Measurements from ENCODE around the gene ABCD1.
"Not testable (repeated sequence)": the region's sequence is repeated elsewhere in the genome, so short reads cannot be mapped to it uniquely, and the experiment has no call there.

ABCD1 gene

DNA sequence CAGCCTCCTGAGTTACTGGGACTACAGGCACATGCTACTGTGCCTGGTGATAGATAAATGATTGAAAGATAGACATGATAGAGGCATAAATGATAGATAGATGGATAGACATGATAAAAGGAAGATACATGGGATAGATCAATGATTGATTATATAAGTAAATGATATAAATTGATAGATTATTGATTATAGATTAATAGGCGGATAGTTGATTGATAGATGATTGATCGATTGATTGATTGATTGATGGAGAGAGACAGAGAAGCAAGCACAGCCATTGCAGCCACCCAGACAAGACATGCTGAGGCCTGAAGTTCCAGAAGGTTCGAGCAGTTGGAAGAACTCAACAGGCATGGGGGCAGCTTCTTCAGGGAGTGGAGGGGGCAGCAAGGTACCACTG lies 21.7 kb downstream of the ABCD1 start:
- no peak for DNase-seq (ENCODE audit: low read depth)
- H3K4me3 ChIP-seq (ENCODE audit: low read depth, low read length) = no peak overlapping the region

DNA sequence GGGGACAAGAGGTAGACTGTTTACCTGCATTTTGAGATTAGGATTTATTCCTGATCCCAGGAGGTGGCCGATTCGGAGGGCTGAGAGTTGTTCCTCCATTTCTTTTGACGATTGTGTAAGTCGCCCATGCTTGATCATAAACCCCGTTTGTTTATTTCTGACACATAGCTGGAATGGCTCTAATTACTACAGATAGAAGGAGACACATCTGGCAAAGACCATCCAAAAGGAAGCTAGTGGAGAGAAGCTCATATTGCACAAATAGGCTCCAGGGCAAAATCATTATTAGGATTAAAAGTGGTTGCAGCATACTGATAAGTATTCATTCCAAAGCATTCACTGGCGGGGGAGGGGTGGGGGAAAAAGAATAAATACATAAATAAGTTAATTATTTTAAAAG lies 22.3 kb downstream of the ABCD1 start:
- H3K4me3 ChIP-seq (ENCODE audit: low read depth, low read length); DNase-seq (ENCODE audit: low read depth): not testable (repeated sequence)

GRCh38 chrX:153749017-153749416 lies 24.4 kb downstream of the ABCD1 start:
- not testable (repeated sequence) for DNase-seq (ENCODE audit: low read depth); H3K4me3 ChIP-seq (ENCODE audit: low read depth, low read length)

- no peak overlapping the region for H3K4me3 ChIP-seq (ENCODE audit: low read depth, low read length)
- no peak for DNase-seq (ENCODE audit: low read depth)
Observed at GRCh38 chrX:153750127-153750774, 25.6 kb downstream of the ABCD1 start.

DNA sequence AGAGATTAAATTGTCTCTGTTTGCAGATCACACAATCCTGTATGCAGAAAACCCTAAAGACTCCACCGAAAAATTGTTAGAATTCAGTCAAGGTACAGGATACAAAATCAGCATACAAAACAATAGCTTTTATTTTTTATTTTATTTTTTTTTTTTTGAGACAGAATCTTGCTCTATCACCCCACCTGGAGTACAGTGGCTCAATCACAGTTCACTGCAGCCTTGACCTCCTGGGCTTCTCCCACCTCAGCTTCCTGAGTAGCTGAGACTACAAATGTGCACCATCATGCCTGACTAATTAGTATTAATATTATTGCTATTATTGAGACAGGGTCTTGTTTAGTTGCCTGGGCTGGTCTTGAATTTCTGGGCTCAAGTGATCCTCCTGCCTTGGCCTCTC lies 30.5 kb downstream of the ABCD1 start:
- DNase-seq (ENCODE audit: low read depth) = no peak
- no peak overlapping the region for H3K4me3 ChIP-seq (ENCODE audit: low read depth, low read length)

DNA sequence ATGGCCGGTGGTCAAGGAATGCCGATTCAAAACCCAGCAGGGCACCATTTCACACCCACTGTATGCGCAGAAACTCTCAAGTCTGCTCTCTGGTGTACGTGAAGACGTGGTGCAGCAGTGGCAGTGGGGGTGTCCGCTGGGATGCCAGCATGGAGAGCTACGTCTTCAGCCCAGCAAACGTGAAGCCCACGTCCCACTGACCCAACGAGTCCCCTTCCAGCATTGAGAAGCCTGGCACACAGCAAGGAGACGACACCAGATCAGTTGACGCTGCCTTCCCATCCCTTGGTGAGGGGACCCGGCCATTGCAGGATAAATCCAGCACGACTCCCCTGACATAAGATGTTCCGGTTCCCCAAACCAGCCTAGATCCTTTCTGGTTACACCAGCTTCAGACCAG lies 37.2 kb downstream of the ABCD1 start:
- H3K4me3 ChIP-seq (ENCODE audit: low read depth, low read length) = no peak overlapping the region
- no peak for DNase-seq (ENCODE audit: low read depth)

DNA sequence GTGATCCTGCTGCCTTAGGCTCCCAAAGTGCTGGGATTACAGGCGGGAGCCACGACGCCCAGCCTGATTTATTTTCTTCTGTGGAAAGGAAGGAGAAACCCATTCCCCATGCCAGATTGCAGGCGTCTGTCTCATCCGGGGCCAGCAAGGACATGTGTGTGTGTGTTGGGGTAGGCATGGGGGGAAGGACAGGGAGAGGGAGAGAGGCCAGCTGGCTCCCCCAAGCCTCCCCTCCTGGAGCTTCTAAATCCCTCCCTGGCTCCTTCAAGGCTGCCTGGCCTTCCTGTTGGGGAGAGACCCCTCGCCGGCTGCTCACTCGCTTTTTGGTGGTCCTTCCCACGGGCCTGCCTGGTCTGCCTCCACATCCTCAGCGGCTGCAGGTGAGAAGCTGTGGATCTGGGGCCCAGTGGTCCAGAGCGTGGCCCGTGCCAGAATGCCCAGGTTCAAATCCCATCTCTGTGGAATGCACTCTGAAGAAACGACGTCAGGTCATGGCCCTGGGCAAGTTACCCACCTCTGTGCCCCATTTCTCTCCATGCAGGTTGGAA lies 38.0 kb downstream of the ABCD1 start:
- no peak for DNase-seq (ENCODE audit: low read depth)
- no peak overlapping the region for H3K4me3 ChIP-seq (ENCODE audit: low read depth, low read length)

- no peak for DNase-seq (ENCODE audit: low read depth)
- no peak overlapping the region for H3K4me3 ChIP-seq (ENCODE audit: low read depth, low read length)
Observed at GRCh38 chrX:153763298-153763932, 38.8 kb downstream of the ABCD1 start.

- peak within 1 kb of the TSS; percentile 51 for H3K4me3 ChIP-seq (ENCODE audit: low read depth, low read length)
- DNase-seq (ENCODE audit: low read depth) = peak; percentile 19
Observed at GRCh38 chrX:153763989-153764755, 39.5 kb downstream of the ABCD1 start, which contains the start of gene PLXNB3. Gene PLXNB3, plus strand, starts transcription at chrX:153764249. Its CDS starts 1,287 bp downstream, at chrX:153765536.

- no peak for DNase-seq (ENCODE audit: low read depth)
- peak overlapping the region; percentile 51 for H3K4me3 ChIP-seq (ENCODE audit: low read depth, low read length)
Observed at GRCh38 chrX:153764786-153765137, 40.1 kb downstream of the ABCD1 start.

- DNase-seq (ENCODE audit: low read depth) = no peak
- peak overlapping the region; percentile 51 for H3K4me3 ChIP-seq (ENCODE audit: low read depth, low read length)
Observed at GRCh38 chrX:153765138-153766079, 40.8 kb downstream of the ABCD1 start.

DNA sequence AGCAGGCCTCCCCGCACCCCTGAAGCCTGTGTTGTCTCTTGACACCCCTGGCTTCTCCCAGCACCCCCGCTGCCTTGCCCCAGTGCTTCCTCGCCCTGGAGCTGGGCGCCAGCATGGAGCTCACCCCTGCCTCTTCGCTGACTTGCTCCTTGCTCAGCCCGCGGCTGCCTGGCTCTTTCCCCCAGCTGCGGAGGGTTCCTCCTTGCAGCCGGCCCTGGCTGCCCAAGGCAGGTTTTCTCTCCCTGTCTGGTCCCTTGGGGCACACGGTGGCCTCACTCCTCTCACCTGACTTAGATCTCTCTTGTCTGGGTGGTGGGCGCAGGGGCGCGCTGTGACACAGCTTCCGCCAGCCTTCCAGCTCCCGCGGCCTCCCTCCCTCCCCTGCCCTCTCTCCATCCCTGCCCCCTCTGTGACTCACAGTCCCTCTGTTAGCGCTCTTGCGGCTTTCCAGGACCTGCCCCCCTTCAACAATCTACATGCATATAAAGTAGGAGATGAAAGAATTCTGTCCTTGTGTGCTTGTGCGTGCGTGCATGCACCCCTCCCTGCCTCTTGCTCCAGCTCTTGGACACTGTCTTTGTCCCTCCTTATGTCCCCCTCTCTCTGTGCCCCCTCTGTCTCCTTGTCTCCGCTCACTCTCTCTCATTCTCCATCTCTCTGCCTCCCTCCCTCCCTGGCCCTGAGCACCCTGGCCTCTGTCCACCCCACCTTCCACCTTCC lies 41.6 kb downstream of the ABCD1 start:
- peak; percentile 41 for DNase-seq (ENCODE audit: low read depth)
- peak overlapping the region; percentile 34 for H3K4me3 ChIP-seq (ENCODE audit: low read depth, low read length)

DNA sequence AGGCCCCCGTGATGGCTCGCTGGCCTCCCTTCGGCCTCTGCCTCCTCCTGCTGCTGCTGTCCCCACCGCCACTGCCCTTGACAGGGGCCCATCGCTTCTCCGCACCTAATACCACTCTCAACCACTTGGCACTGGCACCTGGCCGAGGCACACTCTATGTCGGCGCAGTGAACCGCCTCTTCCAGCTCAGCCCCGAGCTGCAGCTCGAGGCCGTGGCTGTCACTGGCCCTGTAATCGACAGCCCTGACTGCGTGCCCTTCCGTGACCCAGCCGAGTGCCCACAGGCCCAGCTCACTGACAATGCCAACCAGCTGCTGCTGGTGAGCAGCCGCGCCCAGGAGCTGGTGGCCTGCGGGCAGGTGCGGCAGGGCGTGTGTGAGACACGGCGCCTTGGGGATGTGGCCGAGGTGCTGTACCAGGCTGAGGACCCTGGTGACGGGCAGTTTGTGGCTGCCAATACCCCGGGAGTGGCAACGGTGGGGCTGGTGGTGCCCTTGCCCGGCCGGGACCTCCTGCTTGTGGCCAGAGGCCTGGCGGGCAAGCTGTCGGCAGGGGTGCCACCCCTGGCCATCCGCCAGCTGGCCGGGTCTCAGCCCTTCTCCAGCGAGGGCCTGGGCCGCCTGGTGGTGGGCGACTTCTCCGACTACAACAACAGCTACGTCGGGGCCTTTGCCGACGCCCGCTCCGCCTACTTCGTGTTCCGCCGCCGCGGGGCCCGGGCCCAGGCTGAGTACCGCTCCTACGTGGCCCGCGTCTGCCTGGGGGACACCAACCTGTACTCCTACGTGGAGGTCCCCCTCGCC lies 42.4 kb downstream of the ABCD1 start:
- no peak overlapping the region for H3K4me3 ChIP-seq (ENCODE audit: low read depth, low read length)
- DNase-seq (ENCODE audit: low read depth) = no peak

GRCh38 chrX:153767674-153768055 lies 43.0 kb downstream of the ABCD1 start:
- DNase-seq (ENCODE audit: low read depth) = no peak
- no peak overlapping the region for H3K4me3 ChIP-seq (ENCODE audit: low read depth, low read length)

DNA sequence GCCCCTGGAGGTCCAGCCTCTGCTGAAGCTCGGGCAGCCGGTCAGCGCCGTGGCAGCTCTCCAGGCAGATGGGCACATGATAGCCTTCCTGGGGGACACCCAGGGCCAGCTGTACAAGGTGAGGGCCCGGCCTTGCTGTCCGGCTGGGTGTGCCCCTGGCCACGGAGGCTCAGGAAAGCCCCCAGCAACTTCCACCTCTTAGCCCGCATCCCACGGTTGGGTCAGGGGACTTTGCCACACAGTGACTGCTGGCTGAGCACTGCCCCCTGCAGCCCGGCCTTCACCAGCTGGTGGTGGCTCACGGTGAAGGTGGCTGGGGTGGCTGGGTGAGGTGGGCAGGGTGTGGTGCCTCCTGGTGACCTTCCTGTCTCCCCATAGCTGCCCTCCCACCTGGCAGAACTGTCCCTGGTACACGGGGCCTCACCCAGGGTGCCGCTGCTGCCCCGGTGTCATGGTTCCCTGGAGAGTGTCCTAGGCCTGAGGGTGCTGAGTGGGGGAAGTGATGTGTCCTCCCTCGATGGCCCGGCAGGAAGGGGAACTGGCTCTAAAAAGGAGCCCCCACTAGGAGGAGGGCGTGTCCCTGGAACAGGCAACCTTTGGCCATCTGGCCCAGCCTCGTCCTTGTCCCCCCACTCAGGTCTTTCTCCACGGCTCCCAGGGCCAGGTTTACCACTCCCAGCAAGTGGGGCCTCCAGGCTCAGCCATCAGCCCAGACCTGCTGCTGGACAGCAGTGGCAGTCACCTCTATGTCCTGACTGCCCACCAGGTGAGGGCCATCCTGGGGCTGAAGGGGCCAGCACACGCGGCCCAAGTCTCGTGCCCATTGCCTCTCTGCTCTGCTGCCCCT lies 43.9 kb downstream of the ABCD1 start:
- no peak overlapping the region for H3K4me3 ChIP-seq (ENCODE audit: low read depth, low read length)
- no peak for DNase-seq (ENCODE audit: low read depth)

GRCh38 chrX:153769158-153769864 lies 44.7 kb downstream of the ABCD1 start:
- H3K4me3 ChIP-seq (ENCODE audit: low read depth, low read length) = no peak overlapping the region
- DNase-seq (ENCODE audit: low read depth) = no peak

Measured in skeletal muscle cell (primary cell).